Fibroblast of lung (primary cell): ENCODE results near the gene OVOL3. TPM values are rescaled to one million over a fixed set of nuclear protein-coding genes. Genes with fewer than 3 reads are reported as not detected.

Experiments
- DNase-seq, 2 donors: peaks; one replicate each; pipeline versions ENCODE4 v3.0.0 to v3.0.0-alpha.2; 2010; ENCODE audit warnings: low read depth in 2 of 2
- H2AFZ ChIP-seq: 2 replicates; pipeline ENCODE4 v1.5.1; 2012; ENCODE audit warnings: low read length, control low read depth, inconsistent platforms
- H3K27ac ChIP-seq: 2 replicates; pipeline ENCODE4 v1.5.1; 2011; ENCODE audit warnings: low read length, control low read depth; ENCODE audit not compliant: insufficient read depth
- H3K27me3 ChIP-seq: 2 replicates; pipeline ENCODE4 v1.5.1; 2011; ENCODE audit warnings: mild to moderate bottlenecking, low read length; ENCODE audit not compliant: control insufficient read depth, insufficient read depth
- H3K36me3 ChIP-seq: 2 replicates; pipeline ENCODE4 v1.5.1; 2011; ENCODE audit warnings: low read length; ENCODE audit not compliant: control insufficient read depth, insufficient read depth
- H3K4me1 ChIP-seq: 2 replicates; pipeline ENCODE4 v1.5.1; 2011; ENCODE audit warnings: low read length; ENCODE audit not compliant: control insufficient read depth, insufficient read depth; ENCODE audit errors: extremely low read depth
- H3K4me2 ChIP-seq: 2 replicates; pipeline ENCODE4 v1.5.1; 2011; ENCODE audit warnings: low read length, control low read depth; ENCODE audit not compliant: insufficient read depth; ENCODE audit errors: extremely low read depth
- H3K4me3 ChIP-seq, 4 experiments: fragments of 200-600 bp in 1 of 4; sonication (generic) in 1 of 4; replicated peaks in 1 of 4; 2 replicates each; pipeline ENCODE4 v1.5.1; 2011 to 2016; ENCODE audit warnings: low read length in 4 of 4, low read depth in 3 of 4, mild to moderate bottlenecking in 3 of 4, control low read depth in 2 of 4, inconsistent platforms in 1 of 4, mixed read lengths in 1 of 4; ENCODE audit not compliant: insufficient read depth in 1 of 4; ENCODE audit errors: control extremely low read depth in 1 of 4
- H3K79me2 ChIP-seq: 2 replicates; pipeline ENCODE4 v1.5.1; 2012; ENCODE audit warnings: mild to moderate bottlenecking, low read length, inconsistent platforms; ENCODE audit not compliant: control insufficient read depth, insufficient read depth
- H3K9ac ChIP-seq: 2 replicates; pipeline ENCODE4 v1.5.1; 2011; ENCODE audit warnings: mild to moderate bottlenecking, low read length, control low read depth; ENCODE audit not compliant: insufficient read depth
- H3K9me3 ChIP-seq: 2 replicates; pipeline ENCODE4 v1.5.1; 2012; ENCODE audit warnings: low read depth, low read length; ENCODE audit not compliant: control insufficient read depth, insufficient read depth
- H4K20me1 ChIP-seq: 2 replicates; pipeline ENCODE4 v1.5.1; 2011; ENCODE audit warnings: low read length; ENCODE audit not compliant: control insufficient read depth, insufficient read depth; ENCODE audit errors: extremely low read depth
- CTCF ChIP-seq, 2 donors: IDR thresholded peaks in 1 of 2; conservative IDR thresholded peaks in 1 of 2; 1 replicate in 1 of 2; 2 replicates in 1 of 2; pipeline ENCODE4 v1.5.1; 2011 to 2012; ENCODE audit warnings: low read length in 2 of 2, control low read depth in 1 of 2, inconsistent platforms in 1 of 2, low read depth in 1 of 2, mild to moderate bottlenecking in 1 of 2
- EZH2 ChIP-seq: IDR thresholded peaks from 2 replicates; pipeline ENCODE4 v1.5.1; 2012; ENCODE audit warnings: low read length, control low read depth, mild to moderate bottlenecking; ENCODE audit errors: missing control alignments
- polyA plus RNA-seq, 2 donors: library from polyadenylated mRNA; depleted of rRNA in 1 of 2; stranded (reverse) in 1 of 2; unstranded in 1 of 2; fragments of >200 nt; gene quantifications; 2 replicates each; pipeline ENCODE4 v1.2.1, GENCODE V29; 2011 to 2012; ENCODE audit warnings: missing spikeins in 1 of 2
- total RNA-seq: library from RNA; depleted of rRNA; stranded (reverse); fragments of >200 nt; gene quantifications from 2 replicates; pipeline ENCODE4 v1.2.1, GENCODE V29; 2014

The OVOL3 gene
- total and polyA plus RNA-seq, 2 donors (not counting 1 experiment from before 2014, with no cell fraction given): not detected

GRCh38 chr19:36081894-36082293 is 29.0 kb upstream of the OVOL3 start:
- Histone ChIP-seq H3K9me3 (no peaks in the 10 kb centered on the region), H3K4me2 (no peak overlapping the region), H3K9ac (no peak overlapping the region), H4K20me1 (no peaks in the 10 kb centered on the region), H3K27ac (no peak overlapping the region), H3K27me3 (no peaks in the 10 kb centered on the region), H3K36me3 (peaks cover 16% of the 10 kb centered on the region), H3K4me1 (no peaks in the 10 kb centered on the region), H3K79me2 (no peaks in the 10 kb centered on the region), H3K4me3 (no peak overlapping the region), H2AFZ (no peak overlapping the region)
- peak in 1 of 2 donors; percentile 13 for DNase-seq
- TF ChIP-seq EZH2 (no peak), CTCF (conservative IDR thresholded peaks at IDR 0.05 in 1 of 2, IDR thresholded peaks at IDR 0.05 in 1 of 2; ENCODE audit: low read depth in 1 of 2, low read length in 2 of 2) (no peak)

GRCh38 chr19:36082916-36083315 is 28.0 kb upstream of the OVOL3 start:
- no peaks in the 10 kb centered on the region for H3K9me3 ChIP-seq
- no peaks in the 10 kb centered on the region for H3K27me3 ChIP-seq
- H3K9ac ChIP-seq: no peak overlapping the region
- no peaks in the 10 kb centered on the region for H3K4me1 ChIP-seq
- DNase-seq: no peak
- no peak overlapping the region for H3K4me2 ChIP-seq
- no peak overlapping the region for H3K4me3 ChIP-seq
- H3K79me2 ChIP-seq: no peaks in the 10 kb centered on the region
- H3K36me3 ChIP-seq: peaks cover 16% of the 10 kb centered on the region
- H4K20me1 ChIP-seq: no peaks in the 10 kb centered on the region
- H3K27ac ChIP-seq: no peak overlapping the region
- H2AFZ ChIP-seq: no peak overlapping the region
- TF ChIP-seq EZH2: no peak
- TF ChIP-seq CTCF (conservative IDR thresholded peaks at IDR 0.05 in 1 of 2, IDR thresholded peaks at IDR 0.05 in 1 of 2; ENCODE audit: low read depth in 1 of 2, low read length in 2 of 2): no peak

GRCh38 chr19:36084231-36085009 is 26.5 kb upstream of the OVOL3 start:
- H3K36me3 ChIP-seq: peaks cover 16% of the 10 kb centered on the region
- no peak for TF ChIP-seq EZH2
- TF ChIP-seq CTCF (conservative IDR thresholded peaks at IDR 0.05 in 1 of 2, IDR thresholded peaks at IDR 0.05 in 1 of 2; ENCODE audit: low read depth in 1 of 2, low read length in 2 of 2): no peak
- no peak for DNase-seq

More at GRCh38 chr19:36084231-36085009, 26.5 kb upstream of the OVOL3 start:
- Histone ChIP-seq H3K9me3 (no peaks in the 10 kb centered on the region), H2AFZ (no peak overlapping the region), H4K20me1 (no peaks in the 10 kb centered on the region), H3K9ac (no peak overlapping the region), H3K79me2 (no peaks in the 10 kb centered on the region), H3K4me1 (no peaks in the 10 kb centered on the region), H3K4me3 (no peak overlapping the region), H3K27me3 (no peaks in the 10 kb centered on the region), H3K4me2 (no peak overlapping the region), H3K27ac (no peak overlapping the region)
